Small intestine (tissue), 7 donors: ENCODE measurements around the gene ATG12. TPM values are rescaled to one million over a fixed set of nuclear protein-coding genes. Genes with fewer than 3 reads are reported as not detected.

Experiments
- DNase-seq, 2 donors: peaks; one replicate each; pipeline versions ENCODE4 v3.0.0 to v3.0.0-alpha.2; 2013
- FAIRE-seq: peaks from 2 replicates; lab custom pipeline; 2012; peaks lifted over from hg19 to GRCh38; lab: Jason Lieb, UNC
- H3K27ac ChIP-seq, 3 donors: one replicate each; pipeline ENCODE4 v1.5.1; 2013; ENCODE audit warnings: low read length in 2 of 3, mild to moderate bottlenecking in 2 of 3, control low read depth in 1 of 3, inconsistent platforms in 1 of 3, low read depth in 1 of 3, moderate library complexity in 1 of 3
- H3K27me3 ChIP-seq, 3 donors: one replicate each; pipeline ENCODE4 v1.6.1; 2013; ENCODE audit warnings: low read length in 3 of 3, inconsistent platforms in 1 of 3; ENCODE audit not compliant: control insufficient read depth in 3 of 3, insufficient read depth in 3 of 3
- H3K36me3 ChIP-seq, 3 donors: one replicate each; pipeline ENCODE4 v1.6.1; 2013; ENCODE audit warnings: low read length in 3 of 3, inconsistent platforms in 1 of 3, low read depth in 1 of 3, mild to moderate bottlenecking in 1 of 3, moderate library complexity in 1 of 3; ENCODE audit not compliant: control insufficient read depth in 3 of 3, insufficient read depth in 2 of 3
- H3K4me1 ChIP-seq, 3 donors: one replicate each; pipeline ENCODE4 v1.6.1; 2013; ENCODE audit warnings: low read length in 2 of 3, inconsistent platforms in 1 of 3, low read depth in 1 of 3, mild to moderate bottlenecking in 1 of 3, moderate library complexity in 1 of 3; ENCODE audit not compliant: control insufficient read depth in 3 of 3, insufficient read depth in 2 of 3
- H3K4me3 ChIP-seq, 3 donors: one replicate each; pipeline ENCODE4 v1.5.1; 2013; ENCODE audit warnings: low read length in 3 of 3, control low read depth in 1 of 3, inconsistent platforms in 1 of 3, low read depth in 1 of 3, mild to moderate bottlenecking in 1 of 3, moderate library complexity in 1 of 3
- H3K9me3 ChIP-seq, 2 donors: one replicate each; pipeline ENCODE4 v1.6.1; 2013; ENCODE audit warnings: low read depth in 1 of 2, low read length in 1 of 2; ENCODE audit not compliant: control insufficient read depth in 2 of 2, insufficient read depth in 1 of 2
- WGBS, 3 donors: extraction: QIAGEN DNeasy Blood & Tissue Kit; methylation state at CpG; one replicate each; pipeline ENCODE4 v1.1.7; 2013; 5-methylcytosine and 5-hydroxymethylcytosine counted together
- polyA plus RNA-seq, 4 donors: library from polyadenylated mRNA; stranded (reverse) in 3 of 4; unstranded in 1 of 4; fragments of 200-250 nt in 3 of 4; fragments of 120-200 nt in 1 of 4; gene quantifications; one replicate each; pipeline versions ENCODE4 v1.2.1 to v1.2.3, GENCODE V29; 2013
- donor health status: healthy with polysubstance abuse.
- donor health status: control.
- donor health status: control.
- donor health status: Bipolar disorder and iron deficiency.
- donor health status: healthy.

The ATG12 gene
- polyA plus RNA-seq, 4 donors = 28.6 to 76.7 (median 30.2) TPM

- DNase-seq = no peak
Measured at GRCh38 chr5:115854139-115854538, 12.8 kb upstream of the ATG12 start.

DNA sequence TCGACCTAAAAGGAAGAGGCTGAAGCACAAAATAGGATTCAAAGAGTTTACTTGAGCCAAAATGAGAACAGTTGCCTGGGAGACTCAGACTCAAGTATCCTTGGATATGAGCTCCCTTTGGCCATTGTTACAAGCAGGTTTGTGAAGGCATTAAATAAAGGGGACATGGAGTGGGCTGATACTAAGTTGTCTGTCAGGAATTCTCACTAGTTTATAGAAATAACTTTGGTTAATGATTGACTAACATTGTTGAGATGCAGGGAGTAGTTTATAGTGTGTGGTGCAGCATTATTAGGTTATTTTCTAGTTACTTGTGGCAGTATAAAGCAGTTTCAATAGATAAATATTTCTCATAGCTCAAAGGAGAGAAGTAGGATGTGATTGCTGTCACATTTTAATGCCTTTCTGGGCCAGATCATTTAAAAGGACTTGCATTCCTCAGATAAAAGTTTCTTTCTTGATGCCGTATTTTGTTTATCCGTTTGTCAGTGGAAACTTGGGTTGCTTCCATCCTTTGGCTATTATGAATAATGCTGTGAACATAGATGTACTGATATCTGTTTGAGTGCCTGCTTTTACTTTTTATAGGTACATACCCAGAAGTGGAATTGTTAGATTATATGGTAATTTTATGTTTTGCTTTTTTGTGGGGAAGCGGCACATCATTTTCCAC lies 9.5 kb upstream of the ATG12 start:
- DNase-seq (peak in 1 of 2 donors; percentile 31), FAIRE-seq (no peak)
- H3K36me3 ChIP-seq = no peaks in the 10 kb centered on the region
- H3K27me3 ChIP-seq = no peaks in the 10 kb centered on the region
- peaks cover 3 to 7% (median 4%) of the 10 kb centered on the region in 3 donors for H3K4me1 ChIP-seq
- 52 to 62% (median 58%) methylated on average over 4 of the region's 4 CpGs for WGBS, 3 donors
- H3K4me3 ChIP-seq = no peak overlapping the region
- peaks cover 0 to 5% of the 10 kb centered on the region in 2 donors for H3K9me3 ChIP-seq
- no peak overlapping the region for H3K27ac ChIP-seq

More at GRCh38 chr5:115854139-115854538, 12.8 kb upstream of the ATG12 start:
- no peak overlapping the region for H3K27ac ChIP-seq
- no peak for FAIRE-seq
- peaks cover 6 to 17% (median 9%) of the 10 kb centered on the region in 3 donors for H3K4me1 ChIP-seq
- WGBS, 3 donors = 94 to 99% (median 97%) methylated on average over 3 of the region's 3 CpGs
- H3K9me3 ChIP-seq = peaks cover 0 to 5% of the 10 kb centered on the region in 2 donors
- H3K36me3 ChIP-seq = no peaks in the 10 kb centered on the region
- H3K4me3 ChIP-seq = no peak overlapping the region
- no peaks in the 10 kb centered on the region for H3K27me3 ChIP-seq

DNA sequence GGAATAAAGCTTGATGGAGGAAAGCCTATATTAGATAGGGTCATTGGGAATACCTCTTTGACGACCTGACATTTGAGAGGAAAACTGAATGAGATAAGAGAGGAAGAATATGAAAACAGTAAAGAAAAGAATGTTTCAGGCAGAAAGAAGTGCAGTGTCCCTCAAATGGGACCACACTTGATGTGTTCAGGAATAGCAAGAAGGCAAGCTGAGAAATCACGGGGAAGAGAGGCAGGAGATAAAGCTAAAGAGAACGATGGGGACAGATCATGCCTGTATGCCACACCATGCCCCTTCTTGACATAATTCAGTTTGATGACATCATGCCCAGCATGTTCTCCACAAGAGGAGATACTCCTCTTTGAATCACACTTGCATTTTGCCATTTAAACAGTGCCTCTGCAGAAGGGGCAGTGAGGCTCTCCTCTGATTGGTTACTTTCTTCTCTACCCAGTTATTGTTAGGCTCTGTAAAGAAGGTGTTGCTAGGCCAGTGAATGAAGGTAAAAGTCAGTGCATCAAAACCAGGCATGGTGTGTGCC lies 8.0 kb upstream of the ATG12 start:
- Histone ChIP-seq H3K4me1 (peaks cover 3 to 7% (median 6%) of the 10 kb centered on the region in 3 donors), H3K27me3 (no peaks in the 10 kb centered on the region), H3K9me3 (peaks cover 0 to 5% of the 10 kb centered on the region in 2 donors), H3K4me3 (no peak overlapping the region), H3K36me3 (no peaks in the 10 kb centered on the region), H3K27ac (no peak overlapping the region)
- 81 to 90% (median 82%) methylated on average over 3 of the region's 3 CpGs for WGBS, 3 donors
- DNase-seq = no peak
- no peak for FAIRE-seq

- FAIRE-seq = no peak
- H3K4me3 ChIP-seq = no peak overlapping the region
Measured at GRCh38 chr5:115847290-115847689, 5.9 kb upstream of the ATG12 start.

DNA sequence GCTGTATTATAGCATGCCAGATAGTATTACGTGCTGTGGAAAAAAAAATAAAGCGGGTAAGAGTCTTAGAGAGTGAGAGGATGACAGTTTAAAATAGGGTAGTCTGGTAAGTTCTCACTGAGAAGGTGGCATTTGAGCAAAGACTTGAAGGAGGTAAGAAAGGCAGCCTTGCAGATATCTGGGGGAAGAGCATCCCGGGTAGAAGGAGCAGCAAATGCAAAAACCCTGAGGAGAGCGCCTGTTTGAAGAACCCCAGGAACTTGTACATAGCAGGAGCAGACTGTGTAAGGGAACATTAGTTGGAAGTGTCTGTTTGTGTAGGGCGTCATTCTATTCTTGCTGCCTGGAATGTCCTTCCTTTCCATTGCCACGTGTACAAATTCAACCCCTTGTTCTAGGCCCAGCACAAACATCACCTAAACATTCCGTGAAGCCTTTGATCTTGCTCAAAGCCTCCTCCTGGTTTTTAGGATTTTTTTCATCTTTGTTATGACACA lies 3.0 kb upstream of the ATG12 start:
- Histone ChIP-seq H3K9me3 (no peaks in the 10 kb centered on the region), H3K36me3 (no peaks in the 10 kb centered on the region), H3K27me3 (no peaks in the 10 kb centered on the region), H3K4me3 (no peak overlapping the region), H3K27ac (no peak overlapping the region), H3K4me1 (peaks cover 3 to 7% (median 3%) of the 10 kb centered on the region in 3 donors)
- 87 to 89% (median 89%) methylated on average over 7 of the region's 7 CpGs for WGBS, 3 donors
- DNase-seq = no peak
- FAIRE-seq = no peak

More at GRCh38 chr5:115847290-115847689, 5.9 kb upstream of the ATG12 start:
- H3K27ac ChIP-seq = no peak overlapping the region
- DNase-seq = no peak
- H3K4me1 ChIP-seq = peaks cover 5 to 8% (median 7%) of the 10 kb centered on the region in 3 donors
- H3K36me3 ChIP-seq = no peaks in the 10 kb centered on the region
- H3K27me3 ChIP-seq = no peaks in the 10 kb centered on the region
- 81 to 90% (median 86%) methylated on average over 7 of the region's 7 CpGs for WGBS, 3 donors
- no peaks in the 10 kb centered on the region for H3K9me3 ChIP-seq

GRCh38 chr5:115843444-115844130 lies 2.2 kb upstream of the ATG12 start:
- 77 to 81% (median 81%) methylated on average over 6 of the region's 6 CpGs for WGBS, 3 donors
- Histone ChIP-seq H3K4me1 (peaks cover 2 to 7% (median 3%) of the 10 kb centered on the region in 3 donors), H3K27ac (no peak overlapping the region), H3K4me3 (peak overlapping the region in 1 of 3 donors; percentile 100), H3K9me3 (no peaks in the 10 kb centered on the region), H3K36me3 (no peaks in the 10 kb centered on the region), H3K27me3 (no peaks in the 10 kb centered on the region)
- DNase-seq (no peak), FAIRE-seq (no peak)

DNA sequence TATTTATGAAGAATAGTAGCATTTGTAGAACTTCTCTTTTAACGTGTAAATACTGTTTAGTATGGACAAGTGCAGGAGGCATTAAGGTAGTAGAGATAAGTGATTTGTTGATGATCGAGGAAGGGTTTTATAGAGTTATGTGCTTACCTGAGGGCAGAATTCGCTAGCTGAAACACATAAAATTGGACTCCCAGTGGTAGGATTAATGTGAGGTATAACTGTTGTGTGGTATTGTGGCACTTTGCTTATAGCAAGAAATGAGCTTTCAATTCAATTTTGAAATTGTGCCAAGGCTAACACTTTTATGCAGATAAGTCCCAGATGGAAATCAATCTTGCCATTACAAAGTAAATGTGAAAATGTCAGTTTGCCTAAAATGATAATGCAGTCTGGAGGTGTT lies 1.6 kb upstream of the ATG12 start:
- DNase-seq = peak in 1 of 2 donors; percentile 13
- Histone ChIP-seq H3K36me3 (no peaks in the 10 kb centered on the region), H3K27me3 (no peaks in the 10 kb centered on the region), H3K9me3 (no peaks in the 10 kb centered on the region), H3K4me1 (peaks cover 2 to 7% (median 3%) of the 10 kb centered on the region in 3 donors), H3K27ac (no peak overlapping the region), H3K4me3 (peak overlapping the region; percentile 77 to 100 (median 91))
- no peak for FAIRE-seq
- 7 to 18% (median 8%) methylated on average over 3 of the region's 3 CpGs for WGBS, 3 donors
